ENCODE data around the gene RHOD.

GRCh38 chr11:67030976-67031375, 25.7 kb upstream of the RHOD start:
- TF ChIP-seq ZNF274 (IDR thresholded peaks at IDR 0.05; ENCODE audit: low read depth, low read length) (no peak), SUZ12 (IDR thresholded peaks at IDR 0.05; ENCODE audit: extremely low read depth, insufficient read depth, insufficient read length) (no peak)
